Measurements from ENCODE around the gene CKAP2L. TPM values are rescaled to one million over a fixed set of nuclear protein-coding genes. Genes with fewer than 3 reads are reported as not detected.
A peak's percentile ranks its signal among the peaks of the same experiment; 100 is the strongest.

Gene CKAP2L
- total and polyA plus RNA-seq, 9 of the 15 experiments (the other 6 are each of a cell fraction or from before 2014, with no cell fraction given): 10.4 to 21.9 (median 14.2) TPM

DNA sequence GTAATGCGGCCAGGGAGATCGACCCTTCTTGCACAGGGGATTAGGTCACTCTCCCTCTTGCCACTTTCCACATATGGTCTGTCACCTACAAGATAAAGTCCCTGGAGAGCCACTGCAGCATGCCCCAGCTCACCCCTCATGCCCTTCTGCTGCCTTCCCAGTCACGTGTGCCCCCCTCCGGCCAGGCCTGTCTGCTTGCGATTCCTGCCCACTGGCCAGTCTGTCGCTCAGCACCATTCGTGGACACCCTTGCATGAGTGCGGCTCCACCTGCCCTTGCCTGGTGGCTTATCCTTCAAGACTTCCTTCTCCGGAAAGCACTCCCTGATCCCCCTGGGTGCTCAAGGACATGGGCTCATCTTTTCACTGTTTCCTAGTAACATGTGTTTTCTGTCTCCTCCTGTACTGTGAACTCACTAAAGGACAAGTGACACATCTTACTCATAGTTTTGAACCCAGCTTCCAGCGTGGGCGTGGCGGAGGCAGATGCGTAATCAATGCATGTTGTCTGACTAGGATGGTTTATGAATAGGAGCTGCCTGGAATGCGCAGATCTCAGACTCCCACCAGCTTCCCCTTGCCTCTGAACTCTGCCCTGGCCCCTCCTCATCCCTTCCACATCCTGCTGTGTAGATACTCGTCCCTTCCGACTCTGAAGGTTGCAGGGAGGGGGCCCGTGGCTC is 51.4 kb downstream of the CKAP2L start:
- CTCF ChIA-PET (ENCODE audit: low intra/inter-chr PET ratio): no interaction called here
- peaks cover 30 to 36% of the 10 kb centered on the region in 2 experiments for H3K4me1 ChIP-seq (replicated peaks in 1 of 2; ENCODE audit: control insufficient read depth in 2 of 2, insufficient read depth in 2 of 2, low read length in 2 of 2)
- in situ Hi-C loops (cut with MboI): no loop called here
- peak; percentile 72 for ATAC-seq
- H3K4me2 ChIP-seq (ENCODE audit: insufficient read depth, low read length): peak overlapping the region; percentile 69
- peaks cover 1% of the 10 kb centered on the region; the same call in 1 of the 2 replicates for H3K9me3 ChIP-seq (replicated peaks; ENCODE audit: control insufficient read depth, insufficient read depth, low read depth, low read length)
- peak; percentile 92 for FAIRE-seq
- peak overlapping the region; percentile 74 for H2AFZ ChIP-seq (ENCODE audit: low read depth, low read length)
- 12% methylated on average over 17 of the region's 17 CpGs for WGBS (ENCODE audit: insufficient coverage, low coverage, missing lambda C conversion rate)
- no peaks in the 10 kb centered on the region for H3K27me3 ChIP-seq (ENCODE audit: control insufficient read depth in 2 of 2, insufficient read depth in 2 of 2, low read length in 2 of 2)
- H4K20me1 ChIP-seq (replicated peaks; ENCODE audit: control insufficient read depth, insufficient read depth, low read length): no peaks in the 10 kb centered on the region
- H3K79me2 ChIP-seq (ENCODE audit: control insufficient read depth, insufficient read depth, low read length): no peaks in the 10 kb centered on the region
- peak; percentile 70 to 92 (median 74) for DNase-seq (ENCODE audit: extremely low read depth in 1 of 4, low spot score in 3 of 4)
- H3K4me3 ChIP-seq: no peak overlapping the region
- no peaks in the 10 kb centered on the region for H3K9me1 ChIP-seq (ENCODE audit: control insufficient read depth, insufficient read depth, low read length)
- POLR2A ChIA-PET: interaction anchor here (0.7 to 1.9 kb wide), 4 partner anchors 29 to 86 kb away, joined by 3 to 7 read pairs (median 4); no protein-coding TSS in a partner anchor
- BruUV-seq (replicated peaks): no TSS peak
- H3K36me3 ChIP-seq (ENCODE audit: control insufficient read depth, insufficient read depth, low read length): no peaks in the 10 kb centered on the region
- peak overlapping the region; percentile 23; the same call in 1 of the 3 replicates for H3K27ac ChIP-seq (ENCODE audit: extremely low read depth, low read depth, low read length)
- H3K9ac ChIP-seq (ENCODE audit: insufficient read depth in 1 of 2, low read depth in 2 of 2, low read length in 2 of 2): peak overlapping the region; percentile 19 to 59; a peak in 3 of 4 replicates
- intact Hi-C loops (cut with micrococcal nuclease): no loop called here
- TF ChIP-seq JUND (IDR thresholded peaks at IDR 0.05; ENCODE audit: borderline replicate concordance, low read depth, low read length) (peak; percentile 32; the same call in 1 of the 2 replicates), JUND (tag; IDR thresholded peaks at IDR 0.05; ENCODE audit: borderline replicate concordance, low read depth, low read length) (no peak; the same call in 2 of the 3 replicates), USF2 (CRISPR knock-in tag; IDR thresholded peaks at IDR 0.05) (peak; percentile 71), SNRNP70 (optimal IDR thresholded peaks at IDR 0.05; ENCODE audit: low read depth, low read length) (no peak), YBX1 (IDR thresholded peaks at IDR 0.05) (no peak), ZNF23 (CRISPR knock-in tag; IDR thresholded peaks at IDR 0.05) (no peak), MEIS2 (IDR thresholded peaks at IDR 0.05; ENCODE audit: partially characterized antibody) (peak; percentile 72), NCOR1 (IDR thresholded peaks at IDR 0.05) (peak; percentile 16; the same call in 1 of the 2 replicates), RAD21 (CRISPR knock-in tag; conservative IDR thresholded peaks at IDR 0.05 in 1 of 2, IDR thresholded peaks at IDR 0.05 in 1 of 2) (peak in 1 of 2 experiments; percentile 1; a peak in 1 of 4 replicates), CXXC5 (CRISPR knock-in tag; IDR thresholded peaks at IDR 0.05) (no peak), USF1 (CRISPR knock-in tag; IDR thresholded peaks at IDR 0.05) (peak; percentile 82), TAL1 (IDR thresholded peaks at IDR 0.05) (no peak), PURB (CRISPR knock-in tag; IDR thresholded peaks at IDR 0.05; ENCODE audit: low read depth) (no peak)
- TF ChIP-seq, protein P1, sequence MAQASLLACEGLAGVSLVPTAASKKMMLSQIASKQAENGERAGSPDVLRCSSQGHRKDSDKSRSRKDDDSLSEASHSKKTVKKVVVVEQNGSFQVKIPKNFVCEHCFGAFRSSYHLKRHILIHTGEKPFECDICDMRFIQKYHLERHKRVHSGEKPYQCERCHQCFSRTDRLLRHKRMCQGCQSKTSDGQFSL (CRISPR knock-in tag; IDR thresholded peaks at IDR 0.05): no peak
- TF ChIP-seq, protein P1 (tag; IDR thresholded peaks at IDR 0.05): no peak
